ENCODE results near the gene HDAC9. TPM values are rescaled to one million over a fixed set of nuclear protein-coding genes. Genes with fewer than 3 reads are reported as not detected.

The HDAC9 gene
- total RNA-seq, 2 donors from 2014 or later, result 4.9 to 6.5 TPM

GRCh38 chr7:18905316-18905943 is 409.9 kb downstream of the HDAC9 start:
- H3K36me3 Mint-ChIP-seq (ENCODE audit: low read depth), result no peaks in the 10 kb centered on the region
- no peak for ATAC-seq
- DNase-seq, result no peak
- H3K4me1 Mint-ChIP-seq, result no peaks in the 10 kb centered on the region
- H3K4me3 Mint-ChIP-seq, result no peak overlapping the region
- H3K27me3 Mint-ChIP-seq, result no peaks in the 10 kb centered on the region
- H3K27ac Mint-ChIP-seq, result no peak overlapping the region
- H3K9me3 ChIP-seq (ENCODE audit: control insufficient read depth, low read length, poor library complexity, severe bottlenecking), result no peaks in the 10 kb centered on the region

GRCh38 chr7:18906901-18907300 is 411.4 kb downstream of the HDAC9 start:
- H3K9me3 ChIP-seq (ENCODE audit: control insufficient read depth, low read length, poor library complexity, severe bottlenecking), result no peaks in the 10 kb centered on the region
- Mint-ChIP-seq H3K27me3 (no peaks in the 10 kb centered on the region), H3K4me1 (no peaks in the 10 kb centered on the region), H3K4me3 (no peak overlapping the region), H3K27ac (no peak overlapping the region), H3K36me3 (ENCODE audit: low read depth) (no peaks in the 10 kb centered on the region)
- no peak for ATAC-seq
- DNase-seq, result no peak

DNA sequence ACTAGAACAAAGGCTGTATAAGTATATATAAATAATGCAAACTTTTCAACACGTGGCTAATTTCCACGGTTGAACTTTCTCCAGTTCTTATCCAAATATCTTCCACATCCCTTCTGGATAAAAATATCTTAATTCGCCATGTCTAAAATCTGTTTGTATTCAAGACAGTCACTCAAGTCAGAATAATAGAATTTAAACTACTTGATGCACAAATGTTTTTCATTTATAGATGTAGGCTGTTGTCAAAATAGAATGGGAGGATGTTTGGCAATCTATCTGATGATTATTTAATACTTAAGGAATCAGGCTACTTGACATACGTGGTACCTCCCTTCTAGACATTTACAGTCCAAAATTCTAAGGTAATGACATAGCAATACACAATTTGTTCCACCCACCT is 417.6 kb downstream of the HDAC9 start:
- H3K27me3 Mint-ChIP-seq, result no peaks in the 10 kb centered on the region
- H3K4me3 Mint-ChIP-seq, result no peak overlapping the region
- no peaks in the 10 kb centered on the region for H3K4me1 Mint-ChIP-seq
- H3K36me3 Mint-ChIP-seq (ENCODE audit: low read depth), result no peaks in the 10 kb centered on the region
- H3K9me3 ChIP-seq (ENCODE audit: control insufficient read depth, low read length, poor library complexity, severe bottlenecking), result no peaks in the 10 kb centered on the region
- DNase-seq (no peak), ATAC-seq (no peak)
- H3K27ac Mint-ChIP-seq, result no peak overlapping the region

- H3K4me1 Mint-ChIP-seq, result no peaks in the 10 kb centered on the region
- H3K36me3 Mint-ChIP-seq (ENCODE audit: low read depth), result no peaks in the 10 kb centered on the region
- DNase-seq (no peak), ATAC-seq (no peak)
- no peaks in the 10 kb centered on the region for H3K27me3 Mint-ChIP-seq
- no peak overlapping the region for H3K4me3 Mint-ChIP-seq
- no peak overlapping the region for H3K27ac Mint-ChIP-seq
- H3K9me3 ChIP-seq (ENCODE audit: control insufficient read depth, low read length, poor library complexity, severe bottlenecking), result no peaks in the 10 kb centered on the region
Observed at GRCh38 chr7:18916826-18917225, 421.3 kb downstream of the HDAC9 start.

GRCh38 chr7:18927134-18927533 is 431.6 kb downstream of the HDAC9 start:
- DNase-seq (no peak), ATAC-seq (no peak)
- H3K4me1 Mint-ChIP-seq, result no peaks in the 10 kb centered on the region
- no peak overlapping the region for H3K4me3 Mint-ChIP-seq
- H3K27ac Mint-ChIP-seq, result no peak overlapping the region
- no peaks in the 10 kb centered on the region for H3K36me3 Mint-ChIP-seq (ENCODE audit: low read depth)
- no peaks in the 10 kb centered on the region for H3K9me3 ChIP-seq (ENCODE audit: control insufficient read depth, low read length, poor library complexity, severe bottlenecking)
- no peaks in the 10 kb centered on the region for H3K27me3 Mint-ChIP-seq

DNA sequence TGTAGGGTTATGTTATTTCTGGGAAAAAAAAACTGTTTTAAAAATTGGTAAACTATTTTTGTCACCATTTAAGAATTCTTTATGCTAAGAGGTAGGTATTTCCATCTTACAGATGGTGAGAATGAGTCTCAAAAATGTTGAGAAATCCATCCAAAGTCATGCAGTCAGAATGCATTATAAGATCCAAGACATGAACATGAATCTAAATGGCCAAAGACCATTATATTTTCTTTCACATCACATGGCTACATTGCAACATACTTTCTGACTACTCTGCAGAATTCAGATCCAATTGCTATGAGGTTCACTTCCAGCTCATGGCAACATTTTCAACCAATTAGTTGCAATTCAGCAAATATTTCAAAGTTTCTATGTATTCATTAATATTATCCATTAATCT is 440.7 kb downstream of the HDAC9 start:
- no peaks in the 10 kb centered on the region for H3K9me3 ChIP-seq (ENCODE audit: control insufficient read depth, low read length, poor library complexity, severe bottlenecking)
- no peak for ATAC-seq
- DNase-seq, result no peak
- no peak overlapping the region for H3K27ac Mint-ChIP-seq
- H3K4me3 Mint-ChIP-seq, result no peak overlapping the region
- H3K27me3 Mint-ChIP-seq, result no peaks in the 10 kb centered on the region
- no peaks in the 10 kb centered on the region for H3K4me1 Mint-ChIP-seq
- no peaks in the 10 kb centered on the region for H3K36me3 Mint-ChIP-seq (ENCODE audit: low read depth)

GRCh38 chr7:18939771-18940592 is 444.4 kb downstream of the HDAC9 start:
- H3K9me3 ChIP-seq (ENCODE audit: control insufficient read depth, low read length, poor library complexity, severe bottlenecking), result no peaks in the 10 kb centered on the region
- no peak for ATAC-seq
- Mint-ChIP-seq H3K4me3 (no peak overlapping the region), H3K36me3 (ENCODE audit: low read depth) (no peaks in the 10 kb centered on the region), H3K27ac (no peak overlapping the region), H3K4me1 (no peaks in the 10 kb centered on the region), H3K27me3 (no peaks in the 10 kb centered on the region)
- DNase-seq, result no peak

DNA sequence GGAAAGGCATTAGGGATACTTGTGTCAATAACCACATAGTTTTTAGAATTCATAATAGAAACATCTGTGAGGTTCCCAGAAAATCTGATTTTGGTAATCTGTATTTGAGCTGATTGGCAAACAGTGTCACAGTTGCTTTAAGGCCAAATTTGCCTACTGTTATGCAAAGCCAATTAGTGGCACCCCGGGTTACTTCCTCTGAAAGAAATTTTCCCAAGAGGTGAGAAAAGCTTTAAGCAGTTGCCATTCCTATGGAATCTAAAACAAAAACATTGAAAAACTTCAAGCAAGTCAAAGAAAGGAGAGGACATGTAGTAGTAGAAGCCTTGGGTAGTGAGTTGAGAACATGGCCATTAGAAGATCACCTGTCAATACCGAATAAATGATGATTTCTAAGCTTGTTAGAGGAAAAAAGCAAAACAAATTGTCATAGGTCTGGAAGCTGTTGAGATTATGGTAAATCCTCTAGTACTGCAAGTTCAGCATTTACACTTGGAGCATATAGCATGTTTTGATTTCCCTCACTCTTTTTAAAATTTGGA is 445.1 kb downstream of the HDAC9 start:
- H3K4me1 Mint-ChIP-seq, result no peaks in the 10 kb centered on the region
- no peaks in the 10 kb centered on the region for H3K36me3 Mint-ChIP-seq (ENCODE audit: low read depth)
- no peak overlapping the region for H3K4me3 Mint-ChIP-seq
- no peak overlapping the region for H3K27ac Mint-ChIP-seq
- H3K27me3 Mint-ChIP-seq, result no peaks in the 10 kb centered on the region
- ATAC-seq (no peak), DNase-seq (no peak)
- no peaks in the 10 kb centered on the region for H3K9me3 ChIP-seq (ENCODE audit: control insufficient read depth, low read length, poor library complexity, severe bottlenecking)

GRCh38 chr7:18941207-18941606 is 445.7 kb downstream of the HDAC9 start:
- H3K27ac Mint-ChIP-seq, result no peak overlapping the region
- H3K27me3 Mint-ChIP-seq, result no peaks in the 10 kb centered on the region
- ATAC-seq (no peak), DNase-seq (no peak)
- no peaks in the 10 kb centered on the region for H3K4me1 Mint-ChIP-seq
- no peaks in the 10 kb centered on the region for H3K36me3 Mint-ChIP-seq (ENCODE audit: low read depth)
- H3K4me3 Mint-ChIP-seq, result no peak overlapping the region
- no peaks in the 10 kb centered on the region for H3K9me3 ChIP-seq (ENCODE audit: control insufficient read depth, low read length, poor library complexity, severe bottlenecking)

DNA sequence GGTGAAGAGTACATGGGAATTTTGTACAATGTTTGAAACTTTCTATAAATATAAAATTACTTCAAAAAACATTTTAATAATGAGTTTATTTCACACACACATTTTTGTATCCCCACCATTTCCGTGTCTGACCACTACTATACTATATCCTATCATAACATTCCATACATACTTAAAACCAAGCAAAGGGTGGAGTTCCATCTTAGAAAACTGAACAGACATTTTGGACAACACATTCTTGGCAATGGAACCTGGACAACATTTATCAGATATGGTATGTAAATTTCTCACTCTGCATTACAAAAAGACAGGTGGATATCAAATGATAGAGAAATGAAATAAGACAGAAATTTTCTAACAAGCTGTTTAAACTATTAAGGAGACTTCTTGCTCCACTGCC is 453.0 kb downstream of the HDAC9 start:
- Mint-ChIP-seq H3K36me3 (ENCODE audit: low read depth) (no peaks in the 10 kb centered on the region), H3K4me3 (no peak overlapping the region), H3K27me3 (no peaks in the 10 kb centered on the region), H3K27ac (no peak overlapping the region), H3K4me1 (no peaks in the 10 kb centered on the region)
- no peaks in the 10 kb centered on the region for H3K9me3 ChIP-seq (ENCODE audit: control insufficient read depth, low read length, poor library complexity, severe bottlenecking)
- DNase-seq (no peak), ATAC-seq (no peak)

DNA sequence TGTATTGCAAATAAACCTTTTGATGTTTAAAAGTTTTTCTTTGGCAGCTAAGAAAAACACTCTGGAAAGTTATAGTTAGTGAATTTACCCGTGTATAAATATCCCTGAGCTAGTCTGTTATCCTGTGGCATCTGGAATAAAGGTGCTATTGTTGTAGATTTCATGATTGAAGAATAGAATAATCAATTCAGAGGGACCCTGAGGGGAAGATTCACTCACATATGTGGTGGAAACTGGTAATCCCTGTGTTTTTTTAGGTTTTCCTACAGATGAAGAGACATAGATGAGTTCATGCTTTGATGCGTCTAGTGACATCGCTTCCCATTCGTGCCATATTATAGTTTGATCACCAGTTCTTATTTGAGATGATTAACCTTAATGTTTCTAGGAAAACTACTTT is 457.3 kb downstream of the HDAC9 start:
- Mint-ChIP-seq H3K27ac (no peak overlapping the region), H3K4me1 (no peaks in the 10 kb centered on the region), H3K27me3 (no peaks in the 10 kb centered on the region), H3K4me3 (no peak overlapping the region), H3K36me3 (ENCODE audit: low read depth) (no peaks in the 10 kb centered on the region)
- ATAC-seq (no peak), DNase-seq (no peak)
- no peaks in the 10 kb centered on the region for H3K9me3 ChIP-seq (ENCODE audit: control insufficient read depth, low read length, poor library complexity, severe bottlenecking)

DNA sequence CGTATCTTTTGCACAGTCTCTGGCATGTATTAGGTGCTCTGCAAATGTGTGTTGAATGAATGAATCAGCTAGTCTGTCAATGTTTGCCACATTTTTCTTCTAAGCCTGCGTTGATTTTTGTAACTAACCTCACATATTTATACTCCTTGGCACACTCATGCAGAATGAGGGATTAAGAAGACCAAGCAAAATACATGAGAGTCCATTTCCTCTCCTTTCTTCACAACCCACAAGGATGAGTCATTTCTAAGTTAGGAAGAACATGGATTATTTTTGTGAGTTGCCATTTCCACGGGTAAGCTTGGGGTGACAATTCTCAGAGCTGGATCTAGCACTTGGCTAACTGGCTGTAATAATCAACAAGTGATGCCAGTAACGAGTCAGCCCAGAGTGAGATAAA is 463.1 kb downstream of the HDAC9 start:
- H3K4me3 Mint-ChIP-seq, result no peak overlapping the region
- DNase-seq (no peak), ATAC-seq (no peak)
- no peak overlapping the region for H3K27ac Mint-ChIP-seq
- H3K4me1 Mint-ChIP-seq, result no peaks in the 10 kb centered on the region
- H3K27me3 Mint-ChIP-seq, result no peaks in the 10 kb centered on the region
- H3K9me3 ChIP-seq (ENCODE audit: control insufficient read depth, low read length, poor library complexity, severe bottlenecking), result no peaks in the 10 kb centered on the region
- H3K36me3 Mint-ChIP-seq (ENCODE audit: low read depth), result no peaks in the 10 kb centered on the region

GRCh38 chr7:18960725-18961124 is 465.2 kb downstream of the HDAC9 start:
- no peaks in the 10 kb centered on the region for H3K4me1 Mint-ChIP-seq
- no peaks in the 10 kb centered on the region for H3K27me3 Mint-ChIP-seq
- no peak overlapping the region for H3K27ac Mint-ChIP-seq
- ATAC-seq, result no peak
- DNase-seq, result no peak
- peaks cover under 1% of the 10 kb centered on the region for H3K9me3 ChIP-seq (ENCODE audit: control insufficient read depth, low read length, poor library complexity, severe bottlenecking)
- H3K4me3 Mint-ChIP-seq, result no peak overlapping the region
- no peaks in the 10 kb centered on the region for H3K36me3 Mint-ChIP-seq (ENCODE audit: low read depth)

DNA sequence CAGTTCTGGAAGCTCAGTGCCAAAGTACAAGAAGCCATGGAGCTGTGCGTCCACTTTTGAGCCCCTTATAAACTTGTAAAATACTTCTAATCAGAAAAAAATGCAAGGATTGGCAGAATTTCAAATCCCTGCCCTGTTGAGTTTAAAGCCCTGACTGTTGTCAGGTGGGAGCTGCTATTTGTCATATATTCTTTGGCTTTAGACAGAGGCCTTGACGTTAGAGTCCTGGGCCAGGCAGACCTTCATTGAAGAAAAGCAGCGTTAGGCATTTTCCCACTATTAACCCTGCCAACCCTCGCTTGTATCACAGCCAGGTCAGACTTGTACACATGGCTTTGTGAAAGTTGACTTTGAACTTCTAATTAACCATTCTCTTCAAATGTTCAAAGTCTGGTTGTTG is 466.5 kb downstream of the HDAC9 start:
- no peak overlapping the region for H3K4me3 Mint-ChIP-seq
- H3K4me1 Mint-ChIP-seq, result no peaks in the 10 kb centered on the region
- H3K9me3 ChIP-seq (ENCODE audit: control insufficient read depth, low read length, poor library complexity, severe bottlenecking), result peaks cover 3% of the 10 kb centered on the region
- DNase-seq (no peak), ATAC-seq (no peak)
- no peaks in the 10 kb centered on the region for H3K27me3 Mint-ChIP-seq
- no peaks in the 10 kb centered on the region for H3K36me3 Mint-ChIP-seq (ENCODE audit: low read depth)
- H3K27ac Mint-ChIP-seq, result no peak overlapping the region
